Measurements from ENCODE around the gene KLK4. TPM values are rescaled to one million over a fixed set of nuclear protein-coding genes. Genes with fewer than 3 reads are reported as not detected.

KLK4 gene
- polyA plus RNA-seq, 1 of the 3 experiments (the other 2 are of a cell fraction): not detected

DNA sequence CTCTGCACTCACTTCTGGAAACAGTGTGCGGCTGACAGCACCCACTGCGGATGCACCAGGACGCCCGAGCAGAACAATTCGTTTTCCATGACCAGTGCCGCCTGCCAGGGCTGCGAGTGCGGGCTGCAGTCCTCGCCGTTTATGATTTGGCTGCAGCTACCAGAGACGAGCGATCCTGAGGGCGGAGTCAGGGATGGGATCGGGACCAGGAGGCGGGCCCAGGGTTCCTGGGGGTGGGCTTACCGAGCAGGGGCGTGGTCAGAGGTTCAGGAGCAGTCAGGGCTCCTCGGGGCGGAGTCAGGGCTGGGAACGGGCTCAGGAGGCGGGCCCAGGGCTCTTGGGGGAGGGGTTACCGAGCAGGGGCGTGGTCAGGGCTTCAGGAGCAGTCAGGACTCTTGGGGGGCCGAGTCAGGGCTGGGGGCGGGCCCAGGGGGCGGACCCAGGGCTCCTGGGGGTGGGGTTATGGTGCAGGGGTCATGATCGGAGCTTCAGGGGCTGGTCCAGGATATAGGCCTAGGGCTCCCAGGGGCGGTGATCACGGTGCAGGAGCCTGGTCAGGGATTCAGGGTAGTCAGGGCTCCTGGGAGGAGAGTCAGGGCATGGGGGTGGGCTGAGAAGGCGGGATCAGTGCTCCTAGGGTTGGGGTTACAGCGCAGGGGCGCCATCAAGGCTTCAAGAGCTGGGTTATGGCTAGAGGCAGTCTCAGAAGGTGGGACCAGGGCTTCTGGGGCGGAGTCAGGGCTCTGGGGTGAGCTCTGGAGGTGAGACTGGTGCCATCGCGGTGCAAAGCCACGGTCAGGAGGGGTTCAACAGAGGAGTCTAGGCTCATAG, 1.7 kb downstream of the KLK4 start (continued):
- TF ChIP-seq GABPA (IDR thresholded peaks at IDR 0.05; ENCODE audit: low read depth) (no peak), JUND (IDR thresholded peaks at IDR 0.05) (no peak)

DNA sequence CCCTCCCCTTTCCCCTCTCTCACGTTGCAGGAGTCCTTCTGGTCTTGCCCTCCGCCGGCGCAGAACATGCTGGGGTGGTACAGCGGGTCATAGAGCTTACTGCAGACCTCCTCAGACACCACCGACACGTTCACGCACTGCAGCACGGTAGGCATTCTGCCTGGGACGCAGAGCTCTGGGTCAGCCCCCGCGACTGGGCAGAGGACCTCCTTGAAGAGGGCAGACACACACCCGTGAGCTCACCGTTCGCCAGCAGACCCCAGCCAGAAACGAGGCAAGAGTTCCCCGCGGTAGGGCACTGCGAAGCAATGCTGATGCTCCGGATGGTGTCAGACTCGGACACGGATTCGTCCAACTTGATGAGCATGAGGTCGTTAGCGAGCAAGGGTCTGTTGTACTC, 2.9 kb downstream of the KLK4 start:
- H3K27ac ChIP-seq (ENCODE audit: low read depth in 2 of 2, low read length in 1 of 2): no peak overlapping the region
- no peaks in the 10 kb centered on the region for H4K20me1 ChIP-seq (ENCODE audit: insufficient read depth)
- H3K4me2 ChIP-seq: no peak overlapping the region
- peaks cover 82% of the 10 kb centered on the region for H3K27me3 ChIP-seq (ENCODE audit: insufficient read depth)
- H3K4me1 ChIP-seq (ENCODE audit: control insufficient read depth in 1 of 2, insufficient read depth in 2 of 2, low read depth in 1 of 2, low read length in 1 of 2): no peaks in the 10 kb centered on the region
- CTCF ChIA-PET: interaction anchor here (3.5 kb wide), 1 partner anchor 13 kb away, joined by 25 read pairs; no protein-coding TSS in a partner anchor
- 37% methylated on average over 20 of the region's 25 CpGs for WGBS (ENCODE audit: low lambda C conversion rate)
- TF ChIP-seq TEAD4 (IDR thresholded peaks at IDR 0.05; ENCODE audit: borderline replicate concordance, insufficient read depth) (no peak), MXI1 (IDR thresholded peaks at IDR 0.05; ENCODE audit: low read depth, low read length) (no peak)
- TF ChIP-seq, protein P1, sequence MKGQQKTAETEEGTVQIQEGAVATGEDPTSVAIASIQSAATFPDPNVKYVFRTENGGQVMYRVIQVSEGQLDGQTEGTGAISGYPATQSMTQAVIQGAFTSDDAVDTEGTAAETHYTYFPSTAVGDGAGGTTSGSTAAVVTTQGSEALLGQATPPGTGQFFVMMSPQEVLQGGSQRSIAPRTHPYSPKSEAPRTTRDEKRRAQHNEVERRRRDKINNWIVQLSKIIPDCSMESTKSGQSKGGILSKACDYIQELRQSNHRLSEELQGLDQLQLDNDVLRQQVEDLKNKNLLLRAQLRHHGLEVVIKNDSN (IDR thresholded peaks at IDR 0.05; ENCODE audit: borderline replicate concordance, low read depth): no peak
- TF ChIP-seq, protein P2, sequence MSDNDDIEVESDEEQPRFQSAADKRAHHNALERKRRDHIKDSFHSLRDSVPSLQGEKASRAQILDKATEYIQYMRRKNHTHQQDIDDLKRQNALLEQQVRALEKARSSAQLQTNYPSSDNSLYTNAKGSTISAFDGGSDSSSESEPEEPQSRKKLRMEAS (IDR thresholded peaks at IDR 0.05; ENCODE audit: low read depth): no peak
- no peak overlapping the region for H2AFZ ChIP-seq (ENCODE audit: low read depth)
- H3K9me3 ChIP-seq: no peaks in the 10 kb centered on the region
- no peaks in the 10 kb centered on the region for H3K79me2 ChIP-seq (ENCODE audit: insufficient read depth)
- H3K36me3 ChIP-seq (replicated peaks in 1 of 2; ENCODE audit: control insufficient read depth in 1 of 2, insufficient read depth in 2 of 2, low read length in 1 of 2): no peaks in the 10 kb centered on the region
- H3K4me3 ChIP-seq (ENCODE audit: low read depth in 2 of 2, low read length in 1 of 2): no peak overlapping the region
- no peaks in the 10 kb centered on the region for H3K9me2 ChIP-seq
- POLR2A ChIA-PET: no interaction called here
- no peak for DNase-seq
- H3F3A ChIP-seq (replicated peaks; ENCODE audit: insufficient read depth): no peaks in the 10 kb centered on the region
- no peak overlapping the region for H3K9ac ChIP-seq

DNA sequence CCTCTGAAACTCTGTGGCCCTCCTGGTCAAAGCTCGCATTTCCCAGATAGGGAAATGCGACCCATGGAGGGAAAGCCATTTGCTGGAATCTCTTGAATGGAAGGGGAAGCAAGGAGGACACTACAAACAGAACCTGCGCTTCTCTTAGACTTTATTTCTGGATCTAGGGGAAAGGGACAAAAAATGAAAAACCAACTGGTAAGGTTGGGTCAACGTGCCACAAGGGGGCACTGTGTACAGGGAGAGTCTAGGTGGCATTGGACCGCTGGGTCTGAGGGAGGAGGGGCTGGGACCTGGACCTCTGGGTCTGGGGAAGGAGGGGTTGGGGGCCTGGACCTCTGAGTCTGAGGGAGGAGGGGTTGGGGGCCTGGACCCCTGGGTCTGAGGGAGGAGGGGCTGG, 5.0 kb downstream of the KLK4 start:
- 3% methylated on average over 5 of the region's 5 CpGs for WGBS (ENCODE audit: low lambda C conversion rate)
- TF ChIP-seq, protein P3, sequence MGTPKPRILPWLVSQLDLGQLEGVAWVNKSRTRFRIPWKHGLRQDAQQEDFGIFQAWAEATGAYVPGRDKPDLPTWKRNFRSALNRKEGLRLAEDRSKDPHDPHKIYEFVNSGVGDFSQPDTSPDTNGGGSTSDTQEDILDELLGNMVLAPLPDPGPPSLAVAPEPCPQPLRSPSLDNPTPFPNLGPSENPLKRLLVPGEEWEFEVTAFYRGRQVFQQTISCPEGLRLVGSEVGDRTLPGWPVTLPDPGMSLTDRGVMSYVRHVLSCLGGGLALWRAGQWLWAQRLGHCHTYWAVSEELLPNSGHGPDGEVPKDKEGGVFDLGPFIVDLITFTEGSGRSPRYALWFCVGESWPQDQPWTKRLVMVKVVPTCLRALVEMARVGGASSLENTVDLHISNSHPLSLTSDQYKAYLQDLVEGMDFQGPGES (IDR thresholded peaks at IDR 0.05; ENCODE audit: low read depth, low read length): no peak
- TF ChIP-seq RXRA (IDR thresholded peaks at IDR 0.05; ENCODE audit: borderline replicate concordance, low read depth) (no peak), POLR2AphosphoS5 (IDR thresholded peaks at IDR 0.05; ENCODE audit: low read depth, low read length) (no peak), MEF2A (IDR thresholded peaks at IDR 0.05; ENCODE audit: borderline replicate concordance, low read depth) (no peak), PBX3 (IDR thresholded peaks at IDR 0.05) (no peak), FOXM1 (IDR thresholded peaks at IDR 0.05; ENCODE audit: low read depth) (no peak), SIN3A (IDR thresholded peaks at IDR 0.05; ENCODE audit: borderline replicate concordance, low read depth, low read length) (no peak), CTCF (IDR thresholded peaks at IDR 0.05) (peak; percentile 50)
- TF ChIP-seq, protein P1 (IDR thresholded peaks at IDR 0.05; ENCODE audit: borderline replicate concordance, low read depth): no peak

More for the DNA sequence above, 5.0 kb downstream of the KLK4 start:
- Histone ChIP-seq H3K9ac (no peak overlapping the region), H3F3A (replicated peaks; ENCODE audit: insufficient read depth) (no peaks in the 10 kb centered on the region), H3K36me3 (replicated peaks in 1 of 2; ENCODE audit: control insufficient read depth in 1 of 2, insufficient read depth in 2 of 2, low read length in 1 of 2) (no peaks in the 10 kb centered on the region), H3K4me3 (ENCODE audit: low read depth in 2 of 2, low read length in 1 of 2) (no peak overlapping the region), H3K27me3 (ENCODE audit: insufficient read depth) (peaks cover 63% of the 10 kb centered on the region), H3K9me2 (no peaks in the 10 kb centered on the region), H3K79me2 (ENCODE audit: insufficient read depth) (no peaks in the 10 kb centered on the region), H2AFZ (ENCODE audit: low read depth) (no peak overlapping the region), H3K27ac (ENCODE audit: low read depth in 2 of 2, low read length in 1 of 2) (no peak overlapping the region), H4K20me1 (ENCODE audit: insufficient read depth) (no peaks in the 10 kb centered on the region), H3K4me2 (no peak overlapping the region), H3K4me1 (ENCODE audit: control insufficient read depth in 1 of 2, insufficient read depth in 2 of 2, low read depth in 1 of 2, low read length in 1 of 2) (no peaks in the 10 kb centered on the region), H3K9me3 (no peaks in the 10 kb centered on the region)
- POLR2A ChIA-PET: no interaction called here
- CTCF ChIA-PET: interaction anchor here (1.0 to 1.5 kb wide), 4 partner anchors 14 to 114 kb away, joined by 3 to 12 read pairs (median 5); no protein-coding TSS in a partner anchor
- DNase-seq: peak; percentile 57

Measured in SK-N-SH (cell line).